Suprapubic skin (tissue), 4 donors: Measurements from ENCODE around the gene ABCC1. TPM values are rescaled to one million over a fixed set of nuclear protein-coding genes. Genes with fewer than 3 reads are reported as not detected.

Experiments used
- DNase-seq, 2 donors: peaks; one replicate each; pipeline ENCODE4 v3.0.0-alpha.2; 2019; ENCODE audit warnings: low spot score in 2 of 2
- H3K27ac ChIP-seq: fragments of 200-600 bp; sonication (generic); one replicate; pipeline ENCODE4 v1.5.1; 2019
- H3K27me3 ChIP-seq: fragments of 200-600 bp; sonication (generic); one replicate; pipeline ENCODE4 v1.5.1; 2019
- H3K36me3 ChIP-seq: fragments of 200-600 bp; sonication (generic); one replicate; pipeline ENCODE4 v1.5.1; 2019
- H3K4me1 ChIP-seq: fragments of 200-600 bp; sonication (generic); one replicate; pipeline ENCODE4 v1.5.1; 2019
- H3K4me3 ChIP-seq: fragments of 200-600 bp; sonication (generic); one replicate; pipeline ENCODE4 v1.5.1; 2019; ENCODE audit warnings: mild to moderate bottlenecking
- H3K9me3 ChIP-seq: fragments of 200-600 bp; sonication (generic); one replicate; pipeline ENCODE4 v1.5.1; 2019
- EP300 ChIP-seq: sonication (generic); formaldehyde crosslinking; IDR thresholded peaks from one replicate; pipeline ENCODE4 v1.6.1; 2017; ENCODE audit warnings: antibody characterized with exemption
- POLR2A ChIP-seq, 2 donors: fragments of 450-650 bp; IDR thresholded peaks; one replicate each; pipeline ENCODE4 v1.6.1; 2017; ENCODE audit warnings: antibody characterized with exemption in 2 of 2, mild to moderate bottlenecking in 2 of 2, moderate library complexity in 2 of 2
- POLR2AphosphoS5 ChIP-seq, 3 donors: sonication (generic); formaldehyde crosslinking; IDR thresholded peaks; one replicate each; pipeline ENCODE4 v1.6.1; 2017; ENCODE audit warnings: antibody characterized with exemption in 3 of 3
- WGBS: methylation state at CpG from one replicate; pipeline ENCODE4 v1.1.5; 2018; 5-methylcytosine and 5-hydroxymethylcytosine counted together
- total RNA-seq, 4 donors: library from RNA; depleted of rRNA; stranded (reverse); fragments of >200 nt; gene quantifications; one replicate each; pipeline ENCODE4 v1.1.0, GENCODE V29; 2016
- TF ChIP-seq, protein P1 (sequence below), 2 donors: fragments of 200-600 bp in 1 of 2; fragments of 450-650 bp in 1 of 2; sonication (generic) in 1 of 2; IDR thresholded peaks; one replicate each; pipeline ENCODE4 v1.5.1; 2016 to 2019; ENCODE audit warnings: antibody characterized with exemption in 2 of 2, mild to moderate bottlenecking in 1 of 2, moderate library complexity in 1 of 2

ABCC1 gene
- total RNA-seq, 4 donors from 2014 or later: 22.1 to 37.4 (median 27.2) TPM

- Histone ChIP-seq H3K27ac (no peak overlapping the region), H3K9me3 (no peaks in the 10 kb centered on the region), H3K4me3 (no peak overlapping the region), H3K27me3 (no peaks in the 10 kb centered on the region), H3K36me3 (peaks cover 95% of the 10 kb centered on the region), H3K4me1 (no peaks in the 10 kb centered on the region)
- 91% methylated on average over 7 of the region's 8 CpGs for WGBS
- no peak for DNase-seq
- TF ChIP-seq EP300 (no peak), POLR2A (IDR thresholded peaks at IDR 0.05) (no peak), POLR2AphosphoS5 (IDR thresholded peaks at IDR 0.05) (no peak)
- TF ChIP-seq, protein P1, sequence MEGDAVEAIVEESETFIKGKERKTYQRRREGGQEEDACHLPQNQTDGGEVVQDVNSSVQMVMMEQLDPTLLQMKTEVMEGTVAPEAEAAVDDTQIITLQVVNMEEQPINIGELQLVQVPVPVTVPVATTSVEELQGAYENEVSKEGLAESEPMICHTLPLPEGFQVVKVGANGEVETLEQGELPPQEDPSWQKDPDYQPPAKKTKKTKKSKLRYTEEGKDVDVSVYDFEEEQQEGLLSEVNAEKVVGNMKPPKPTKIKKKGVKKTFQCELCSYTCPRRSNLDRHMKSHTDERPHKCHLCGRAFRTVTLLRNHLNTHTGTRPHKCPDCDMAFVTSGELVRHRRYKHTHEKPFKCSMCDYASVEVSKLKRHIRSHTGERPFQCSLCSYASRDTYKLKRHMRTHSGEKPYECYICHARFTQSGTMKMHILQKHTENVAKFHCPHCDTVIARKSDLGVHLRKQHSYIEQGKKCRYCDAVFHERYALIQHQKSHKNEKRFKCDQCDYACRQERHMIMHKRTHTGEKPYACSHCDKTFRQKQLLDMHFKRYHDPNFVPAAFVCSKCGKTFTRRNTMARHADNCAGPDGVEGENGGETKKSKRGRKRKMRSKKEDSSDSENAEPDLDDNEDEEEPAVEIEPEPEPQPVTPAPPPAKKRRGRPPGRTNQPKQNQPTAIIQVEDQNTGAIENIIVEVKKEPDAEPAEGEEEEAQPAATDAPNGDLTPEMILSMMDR (IDR thresholded peaks at IDR 0.05): no peak
Observed at GRCh38 chr16:16113076-16113475, 163.7 kb downstream of the ABCC1 start.

DNA sequence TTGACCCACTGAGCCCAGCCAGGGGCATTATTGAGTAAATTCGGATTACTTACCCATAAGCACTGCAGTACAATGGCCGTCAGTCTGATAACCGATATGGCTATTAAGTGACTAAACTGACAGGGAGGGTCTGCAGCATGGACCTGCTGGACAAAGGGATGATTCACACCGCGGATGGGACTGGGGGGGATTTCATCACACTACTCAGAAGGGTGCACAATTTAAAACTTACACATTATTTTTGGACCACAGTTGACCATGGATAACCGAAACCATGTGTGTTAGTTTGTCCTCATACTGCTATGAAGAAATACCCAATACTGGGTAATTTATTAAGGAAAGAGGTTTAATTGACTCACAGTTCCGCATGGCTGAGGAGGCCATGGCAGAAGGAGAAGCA, 167.4 kb downstream of the ABCC1 start:
- no peak for DNase-seq
- TF ChIP-seq POLR2AphosphoS5 (IDR thresholded peaks at IDR 0.05) (no peak), POLR2A (IDR thresholded peaks at IDR 0.05) (no peak), EP300 (no peak)
- TF ChIP-seq, protein P1 (IDR thresholded peaks at IDR 0.05): no peak
- no peaks in the 10 kb centered on the region for H3K27me3 ChIP-seq
- peaks cover 83% of the 10 kb centered on the region for H3K36me3 ChIP-seq
- no peaks in the 10 kb centered on the region for H3K4me1 ChIP-seq
- H3K4me3 ChIP-seq: no peak overlapping the region
- no peaks in the 10 kb centered on the region for H3K9me3 ChIP-seq
- H3K27ac ChIP-seq: no peak overlapping the region
- WGBS: 95% methylated on average over 7 of the region's 7 CpGs

- no peak for TF ChIP-seq EP300
- TF ChIP-seq, protein P1 (IDR thresholded peaks at IDR 0.05): no peak
- TF ChIP-seq POLR2A (IDR thresholded peaks at IDR 0.05): no peak
- TF ChIP-seq POLR2AphosphoS5 (IDR thresholded peaks at IDR 0.05): no peak
- Histone ChIP-seq H3K36me3 (peaks cover 82% of the 10 kb centered on the region), H3K27ac (no peak overlapping the region), H3K4me3 (no peak overlapping the region), H3K27me3 (no peaks in the 10 kb centered on the region), H3K9me3 (no peaks in the 10 kb centered on the region), H3K4me1 (no peaks in the 10 kb centered on the region)
- no peak for DNase-seq
- WGBS: 99% methylated on average over 7 of the region's 7 CpGs
Observed at GRCh38 chr16:16118337-16118736, 168.9 kb downstream of the ABCC1 start.

DNA sequence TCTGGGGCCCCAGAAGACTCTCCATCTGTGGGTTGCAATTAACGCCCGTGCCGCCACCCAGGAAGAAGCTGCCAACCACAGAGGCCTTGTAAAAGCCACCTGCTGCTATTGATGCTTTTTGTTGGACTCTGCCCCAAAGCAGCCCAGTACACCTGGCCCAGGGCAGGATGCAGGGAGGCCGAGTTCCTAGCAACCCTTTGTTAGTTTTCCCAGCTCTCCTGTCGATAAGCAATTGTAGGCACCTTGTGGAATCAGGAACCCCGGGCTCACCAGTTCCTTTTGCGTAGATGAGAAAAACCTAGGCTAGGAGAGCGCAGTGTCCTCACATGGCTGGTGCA, 170.6 kb downstream of the ABCC1 start:
- WGBS: 83% methylated on average over 7 of the region's 8 CpGs
- peaks cover 77% of the 10 kb centered on the region for H3K36me3 ChIP-seq
- DNase-seq: no peak
- no peaks in the 10 kb centered on the region for H3K27me3 ChIP-seq
- no peak overlapping the region for H3K4me3 ChIP-seq
- H3K9me3 ChIP-seq: no peaks in the 10 kb centered on the region
- H3K4me1 ChIP-seq: no peaks in the 10 kb centered on the region
- TF ChIP-seq POLR2AphosphoS5 (IDR thresholded peaks at IDR 0.05) (no peak), EP300 (no peak), POLR2A (IDR thresholded peaks at IDR 0.05) (no peak)
- TF ChIP-seq, protein P1 (IDR thresholded peaks at IDR 0.05): no peak
- H3K27ac ChIP-seq: no peak overlapping the region

GRCh38 chr16:16120382-16121184, 171.2 kb downstream of the ABCC1 start:
- Histone ChIP-seq H3K27me3 (no peaks in the 10 kb centered on the region), H3K4me1 (no peaks in the 10 kb centered on the region), H3K9me3 (no peaks in the 10 kb centered on the region), H3K36me3 (peaks cover 77% of the 10 kb centered on the region), H3K27ac (no peak overlapping the region), H3K4me3 (no peak overlapping the region)
- TF ChIP-seq POLR2AphosphoS5 (IDR thresholded peaks at IDR 0.05): no peak
- TF ChIP-seq EP300: no peak
- no peak for TF ChIP-seq POLR2A (IDR thresholded peaks at IDR 0.05)
- TF ChIP-seq, protein P1 (IDR thresholded peaks at IDR 0.05): no peak
- DNase-seq: no peak
- WGBS: 61% methylated on average over 14 of the region's 17 CpGs
